NCI-H1105 treated with DMSO at 0.1 percent for 48 hours (cell line): Measurements from ENCODE around the gene SEL1L.
A peak's percentile ranks its signal among the peaks of the same experiment; 100 is the strongest.
"Not testable (repeated sequence)": the region's sequence is repeated elsewhere in the genome, so short reads cannot be mapped to it uniquely, and the experiment has no call there.

Source experiments
- DNase-seq: peaks from one replicate; lab custom pipeline; 2025; lab: John Stamatoyannopoulos, UW

SEL1L gene

GRCh38 chr14:81447021-81447764, 86.5 kb downstream of the SEL1L start:
- DNase-seq, result no peak

- DNase-seq, result no peak
Observed at GRCh38 chr14:81446279-81447007, 87.2 kb downstream of the SEL1L start.

DNA sequence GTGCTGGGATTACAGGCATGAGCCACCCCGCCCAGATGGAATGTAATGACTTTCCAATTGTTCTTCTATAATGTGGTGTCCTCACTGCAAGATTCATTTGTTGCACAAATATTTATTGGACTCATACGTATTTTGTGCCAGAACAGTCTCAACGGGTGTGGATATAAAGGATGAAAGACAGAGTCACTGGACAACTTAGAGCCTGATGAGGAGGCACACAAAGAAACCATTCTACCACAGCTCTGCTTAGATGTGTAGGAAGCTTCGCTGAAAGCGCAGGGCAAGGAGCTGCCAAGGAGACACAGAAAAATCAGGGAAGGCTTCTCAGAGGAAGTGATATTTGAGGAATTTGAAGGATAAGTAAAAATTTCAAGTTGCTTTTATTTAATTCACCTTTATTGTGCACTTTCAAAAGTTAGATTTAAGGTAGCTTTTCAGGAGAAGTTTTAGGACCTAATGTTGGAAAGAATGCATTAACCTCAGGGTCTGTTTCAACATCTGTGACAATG, 92.0 kb downstream of the SEL1L start:
- DNase-seq, result no peak

DNA sequence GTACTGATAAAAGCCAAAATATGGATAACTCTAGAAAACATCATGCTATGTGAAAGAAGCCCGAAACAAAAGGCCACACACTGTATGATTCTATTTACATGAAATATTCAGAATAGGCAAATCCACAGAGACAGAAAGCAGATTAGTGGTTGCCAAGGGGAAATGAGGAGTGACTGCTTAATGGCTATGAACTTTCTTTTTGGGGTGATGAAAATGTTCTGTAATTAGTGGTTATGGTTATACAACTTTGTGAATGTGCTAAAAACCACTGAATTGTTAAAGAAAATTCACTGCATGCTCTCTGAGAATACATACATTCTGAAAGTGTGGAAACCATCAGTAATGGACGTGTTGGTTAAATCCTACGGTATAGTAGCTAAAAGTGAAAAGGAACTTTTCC, 93.6 kb downstream of the SEL1L start:
- DNase-seq, result no peak

DNA sequence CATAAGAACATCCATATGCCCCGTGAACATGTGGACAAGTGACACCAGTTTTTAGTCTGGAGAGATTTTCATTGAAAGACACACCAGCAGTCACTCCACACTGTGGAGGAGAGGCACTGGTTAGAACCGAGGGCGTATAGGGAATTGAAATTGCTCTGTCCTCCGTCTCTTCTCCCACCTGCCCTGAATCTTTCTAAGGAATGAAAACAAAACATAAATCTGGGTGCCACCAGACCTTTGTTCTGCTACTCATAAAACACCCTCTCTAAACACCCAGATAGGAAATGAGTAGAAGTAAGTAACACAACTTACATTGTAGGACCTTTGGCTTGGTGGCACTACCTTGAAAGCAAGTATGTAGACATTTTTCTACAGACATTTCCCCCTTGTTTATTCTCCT, 96.4 kb downstream of the SEL1L start:
- DNase-seq, result peak; percentile 42

DNA sequence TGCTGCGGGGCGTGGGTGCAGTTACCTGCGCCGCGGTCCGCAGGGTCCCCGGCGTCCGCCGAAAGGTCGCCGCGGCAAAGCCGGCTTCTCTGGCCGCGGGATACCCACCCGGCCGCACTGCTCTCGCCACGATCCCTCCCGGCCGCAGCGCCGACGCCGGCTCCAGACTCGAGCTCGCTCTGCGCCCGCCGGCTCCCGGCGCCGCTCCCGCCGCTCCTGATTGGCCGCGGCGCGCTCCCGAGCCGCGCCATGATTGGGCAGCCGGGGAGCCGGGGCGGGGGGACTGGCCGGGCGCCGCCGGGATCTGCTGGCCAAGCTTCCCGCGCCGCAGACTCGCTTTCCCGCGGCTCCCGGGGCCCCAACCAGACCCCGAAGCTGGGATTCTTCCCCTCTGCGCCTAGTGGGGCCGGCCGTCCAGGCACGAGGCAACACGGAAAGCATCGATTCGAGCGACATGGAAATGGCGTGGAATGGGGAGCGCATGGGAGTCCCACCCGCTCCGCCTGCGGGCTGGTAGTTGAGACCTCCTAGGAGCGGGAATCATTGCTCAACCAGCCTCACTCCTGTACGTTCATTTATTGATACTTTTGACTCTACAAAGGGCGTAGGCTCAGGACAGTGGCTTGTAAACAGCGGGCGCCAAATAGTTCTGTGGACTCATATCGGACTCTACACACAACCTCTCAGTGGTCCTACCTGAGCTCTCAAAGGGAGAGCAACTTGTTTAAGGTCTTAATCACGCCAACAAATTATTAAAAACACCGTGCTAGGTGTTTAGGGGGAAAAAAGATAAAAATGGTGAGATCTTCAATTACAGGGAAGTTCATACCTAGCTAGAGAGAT, 97.1 kb downstream of the SEL1L start:
- peak; percentile 84 for DNase-seq

DNA sequence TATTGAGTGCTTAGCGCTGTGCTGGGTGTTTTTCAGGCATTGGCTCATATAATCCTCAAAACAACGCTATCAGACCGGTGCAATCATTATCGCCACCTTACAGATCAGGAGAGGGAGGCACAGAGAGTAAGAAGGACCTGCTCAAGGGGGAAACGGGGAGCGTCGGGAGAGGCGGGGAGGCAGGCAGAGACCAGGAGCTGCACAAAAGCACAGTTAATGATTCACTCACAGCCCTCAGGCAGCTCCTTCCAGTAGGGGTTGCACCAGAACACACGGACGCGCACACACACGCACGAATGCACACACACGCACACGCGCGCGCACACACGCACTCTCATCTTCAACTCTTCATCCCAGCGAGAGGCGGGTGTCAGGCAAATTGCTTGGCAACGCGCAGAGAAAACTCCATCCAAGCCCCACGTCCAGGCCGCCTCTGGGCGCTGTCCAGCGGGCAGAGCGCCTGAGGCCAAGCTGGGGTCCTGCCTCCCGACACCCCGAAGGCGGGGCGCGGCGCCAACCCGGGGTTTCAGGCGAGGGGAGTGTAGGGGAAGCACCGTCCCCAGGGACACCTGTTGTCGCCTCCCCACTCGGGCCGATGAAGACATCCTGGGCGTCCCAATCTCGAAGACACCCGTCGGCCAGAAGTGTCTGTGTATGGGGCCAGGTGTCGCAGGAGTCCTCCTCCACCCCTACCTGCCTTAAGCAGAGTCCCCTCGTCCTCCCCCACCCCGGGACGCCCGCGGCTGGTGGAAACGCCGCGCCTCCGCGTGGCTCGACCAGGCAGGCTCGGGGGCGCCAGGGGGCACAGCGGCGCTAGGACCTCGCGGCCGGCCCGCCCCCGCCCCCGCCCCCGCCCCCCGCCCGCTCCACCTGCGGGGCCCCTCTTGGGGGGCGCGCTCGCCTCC, 98.0 kb downstream of the SEL1L start:
- peak; percentile 90 for DNase-seq

GRCh38 chr14:81435048-81435390, 98.6 kb downstream of the SEL1L start:
- DNase-seq, result no peak

DNA sequence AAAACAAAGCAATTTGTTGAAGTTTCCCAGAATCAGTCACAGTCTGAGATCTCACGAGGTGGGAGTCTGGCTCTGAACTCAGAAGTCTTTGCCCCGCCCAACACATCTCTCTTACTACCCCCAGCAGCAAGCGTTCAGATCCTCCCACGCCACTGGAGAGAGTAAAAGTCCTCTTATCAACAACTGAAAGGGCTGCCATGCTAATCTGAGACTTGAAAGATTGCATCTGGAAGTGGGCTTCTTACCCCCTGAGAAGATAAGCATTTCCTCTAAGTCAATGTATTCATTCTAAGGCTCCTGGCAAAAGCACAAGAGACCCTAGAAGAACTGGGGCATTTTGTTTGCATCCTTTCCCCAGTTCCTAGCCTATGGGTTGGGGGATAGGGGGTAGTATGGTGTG, 99.4 kb downstream of the SEL1L start:
- no peak for DNase-seq

DNA sequence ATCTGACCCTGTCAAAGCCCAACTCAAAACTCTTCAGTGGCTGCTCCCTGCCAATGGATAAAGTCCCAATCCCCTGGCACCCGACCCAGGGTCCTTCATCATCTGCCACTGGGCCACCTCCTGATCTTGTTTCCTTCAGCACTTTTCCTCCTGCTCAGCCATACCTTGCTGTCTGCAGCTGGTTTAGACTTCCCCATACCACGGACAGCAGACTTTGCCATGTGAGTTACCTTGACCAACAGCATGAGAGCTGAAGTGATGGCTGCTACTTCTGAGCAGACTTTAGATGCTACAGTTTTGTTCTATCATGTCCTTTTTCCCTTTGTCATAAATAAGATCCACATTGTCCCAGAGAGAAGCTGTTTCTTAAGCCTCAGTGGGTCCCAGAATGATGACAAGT, 100.3 kb downstream of the SEL1L start:
- DNase-seq, result no peak

GRCh38 chr14:81432219-81432661, 101.4 kb downstream of the SEL1L start:
- DNase-seq, result no peak

DNA sequence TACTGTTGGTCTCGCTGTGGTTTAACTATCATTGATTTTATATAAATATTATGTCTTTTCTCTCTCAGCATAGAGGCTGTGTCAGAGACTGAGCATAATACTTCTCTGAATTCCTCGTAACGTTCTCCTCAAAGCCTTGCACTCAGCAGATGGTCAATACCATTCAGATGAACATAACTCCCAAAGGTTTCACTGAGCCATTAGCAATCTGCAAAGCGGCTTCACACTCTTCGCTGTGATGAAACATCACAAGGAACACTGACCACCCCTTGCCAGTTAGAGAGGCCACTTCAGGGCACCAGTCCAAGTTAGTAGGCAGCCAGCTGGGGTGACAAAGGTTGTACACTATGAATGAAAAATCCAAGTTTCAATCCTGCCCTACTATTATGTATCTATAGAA, 103.4 kb downstream of the SEL1L start:
- DNase-seq, result no peak

DNA sequence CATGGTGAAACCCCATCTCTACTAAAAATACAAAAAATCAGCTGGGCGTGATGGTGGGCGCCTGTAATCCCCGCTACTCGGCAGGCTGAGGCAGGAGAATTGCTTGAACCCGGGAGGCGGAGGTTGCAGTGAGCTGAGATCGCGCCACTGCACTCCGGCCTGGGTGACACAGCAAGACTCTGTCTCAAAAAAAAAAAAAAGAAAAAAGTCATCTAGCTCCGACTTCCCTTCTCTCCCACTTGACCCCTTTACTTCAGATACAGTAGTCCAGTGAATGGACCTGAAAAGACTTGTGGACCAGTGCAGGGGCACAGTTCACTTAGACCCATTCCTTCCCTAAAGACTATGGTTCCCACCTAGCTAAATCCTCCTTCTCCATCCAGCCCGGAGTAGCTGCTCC, 103.9 kb downstream of the SEL1L start:
- DNase-seq, result not testable (repeated sequence)

GRCh38 chr14:81429028-81429427, 104.6 kb downstream of the SEL1L start:
- DNase-seq, result no peak

DNA sequence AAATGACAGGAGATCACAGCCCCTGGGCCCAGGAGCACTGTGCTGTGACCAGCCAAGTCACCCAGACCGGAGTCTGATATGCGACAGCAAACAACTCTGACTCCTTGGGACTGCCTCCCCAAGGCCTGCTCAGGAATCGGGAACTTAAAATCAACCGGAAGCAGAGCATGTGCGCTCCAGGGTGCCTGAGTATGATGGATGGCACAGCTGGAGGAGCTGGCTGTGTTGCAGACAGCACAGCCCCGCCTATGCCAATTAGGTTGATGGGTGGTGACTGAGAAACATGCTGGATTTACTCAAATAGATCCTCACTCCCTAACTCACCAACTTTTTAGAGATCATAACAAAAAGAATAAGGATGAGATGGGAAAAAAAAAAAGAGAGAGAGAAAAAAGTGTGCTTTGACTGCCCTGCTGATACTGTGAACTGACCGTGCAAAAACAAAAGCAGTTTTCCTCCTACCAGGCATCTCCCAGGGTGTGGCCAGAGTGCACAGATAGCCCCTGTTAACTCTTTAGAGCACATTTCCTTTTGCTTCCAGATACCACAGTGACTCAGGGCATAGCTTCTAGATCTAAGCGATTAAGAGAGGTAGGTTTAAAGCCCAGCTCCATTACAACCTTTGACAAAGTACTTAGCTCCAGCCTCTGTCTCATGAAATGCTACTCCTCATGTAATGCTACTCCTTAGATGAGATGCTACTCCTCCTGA, 106.2 kb downstream of the SEL1L start:
- no peak for DNase-seq

GRCh38 chr14:81423504-81423903, 110.1 kb downstream of the SEL1L start:
- no peak for DNase-seq
